ENCODE results near the gene CSGALNACT2.

The CSGALNACT2 gene

DNA sequence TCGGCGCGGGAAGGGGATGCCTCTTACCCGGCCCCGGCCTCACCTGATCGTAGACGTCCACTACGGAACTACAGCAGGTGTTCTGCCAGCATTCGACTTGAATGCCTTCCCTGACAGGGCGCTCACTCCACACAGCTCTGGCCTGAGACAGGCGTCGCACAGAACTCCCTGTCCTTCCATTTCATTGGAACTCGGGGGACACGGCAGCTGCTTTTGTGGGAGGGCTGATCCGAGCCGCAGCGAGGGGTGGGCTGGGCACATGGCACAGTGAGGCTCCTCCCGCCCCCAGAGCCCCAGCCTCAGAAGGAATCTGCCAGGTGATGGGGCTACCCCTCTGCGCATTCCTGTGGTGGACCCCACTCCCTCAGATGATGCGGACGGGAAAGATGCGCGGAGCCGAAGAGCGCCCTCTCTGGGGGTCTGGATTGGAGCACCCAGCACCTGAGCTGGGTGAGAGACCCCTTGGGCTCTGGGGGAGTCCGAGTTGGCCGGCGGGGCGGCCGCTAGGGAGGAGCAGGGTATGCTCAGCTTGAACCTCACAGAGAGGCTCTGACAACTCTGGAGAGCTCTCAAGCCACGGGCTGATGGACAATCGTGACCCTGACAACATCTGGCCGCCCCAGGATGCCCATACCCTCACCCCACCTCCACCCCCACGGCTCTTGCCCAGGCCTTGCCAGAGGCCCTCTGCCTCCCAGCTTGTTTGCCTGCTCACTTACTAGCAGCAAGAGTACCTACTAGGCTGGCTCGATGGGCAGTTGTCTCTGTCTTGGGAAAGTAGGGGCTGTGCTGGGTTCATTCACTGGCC is 92.1 kb downstream of the CSGALNACT2 start:
- DNase-seq (ENCODE audit: low read depth): no peak

DNA sequence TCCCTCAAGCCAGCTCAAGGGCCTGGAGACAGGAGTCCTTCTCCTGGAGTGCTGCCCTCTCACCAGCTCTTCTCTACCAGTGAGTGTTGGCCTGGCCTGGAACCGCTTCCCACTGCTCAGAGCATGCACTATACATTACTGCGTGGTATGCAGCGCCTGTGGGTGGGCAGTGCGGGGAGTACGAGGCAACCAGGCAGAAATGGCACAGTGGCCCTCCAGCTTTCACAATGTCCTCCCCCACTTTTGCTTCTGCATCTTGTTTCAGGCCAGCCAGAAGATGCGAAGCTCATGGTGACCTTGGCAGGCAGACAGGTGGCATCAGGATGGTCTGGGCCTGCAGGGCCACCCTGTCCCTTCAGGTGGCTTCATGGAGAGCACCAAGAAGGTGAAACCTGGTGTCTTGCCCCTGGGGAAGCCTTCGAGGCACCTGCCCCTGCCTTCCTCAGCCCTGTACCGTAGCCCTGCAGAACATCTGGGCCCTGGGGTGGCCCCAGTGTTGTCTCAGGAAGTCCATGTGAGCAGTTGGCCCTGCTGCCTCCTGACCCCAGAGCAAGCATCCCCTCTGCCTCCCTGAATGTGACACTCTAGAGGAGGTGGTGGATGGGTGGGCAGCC is 92.8 kb downstream of the CSGALNACT2 start:
- no peak for DNase-seq (ENCODE audit: low read depth)

DNA sequence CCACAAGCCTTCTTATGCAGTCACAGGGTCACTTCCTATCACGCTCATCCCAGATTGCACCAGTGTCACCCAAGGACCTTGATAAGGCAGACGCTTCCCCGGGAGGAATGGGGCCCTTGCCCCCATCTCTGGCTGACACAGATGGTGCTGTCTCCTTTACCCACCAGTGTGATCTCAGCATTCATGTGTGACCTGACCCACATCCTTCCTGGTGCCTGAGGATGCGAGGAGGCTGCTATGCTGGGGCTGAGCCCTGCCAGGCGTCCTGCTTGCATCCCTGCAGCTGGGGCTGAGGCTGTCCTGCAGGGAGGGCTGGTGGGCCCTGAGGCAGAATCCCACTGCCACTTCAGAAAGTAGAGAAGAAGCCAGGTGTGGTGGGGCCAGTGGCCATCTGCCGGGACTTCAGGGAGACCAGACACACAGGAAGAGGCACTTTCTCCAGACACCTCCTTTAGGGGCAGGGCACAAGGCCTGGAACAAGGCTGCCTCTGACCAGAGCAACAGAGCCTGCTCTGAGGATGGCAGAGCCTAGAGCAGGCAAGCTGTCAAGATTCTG is 93.4 kb downstream of the CSGALNACT2 start:
- no peak for DNase-seq (ENCODE audit: low read depth)

DNA sequence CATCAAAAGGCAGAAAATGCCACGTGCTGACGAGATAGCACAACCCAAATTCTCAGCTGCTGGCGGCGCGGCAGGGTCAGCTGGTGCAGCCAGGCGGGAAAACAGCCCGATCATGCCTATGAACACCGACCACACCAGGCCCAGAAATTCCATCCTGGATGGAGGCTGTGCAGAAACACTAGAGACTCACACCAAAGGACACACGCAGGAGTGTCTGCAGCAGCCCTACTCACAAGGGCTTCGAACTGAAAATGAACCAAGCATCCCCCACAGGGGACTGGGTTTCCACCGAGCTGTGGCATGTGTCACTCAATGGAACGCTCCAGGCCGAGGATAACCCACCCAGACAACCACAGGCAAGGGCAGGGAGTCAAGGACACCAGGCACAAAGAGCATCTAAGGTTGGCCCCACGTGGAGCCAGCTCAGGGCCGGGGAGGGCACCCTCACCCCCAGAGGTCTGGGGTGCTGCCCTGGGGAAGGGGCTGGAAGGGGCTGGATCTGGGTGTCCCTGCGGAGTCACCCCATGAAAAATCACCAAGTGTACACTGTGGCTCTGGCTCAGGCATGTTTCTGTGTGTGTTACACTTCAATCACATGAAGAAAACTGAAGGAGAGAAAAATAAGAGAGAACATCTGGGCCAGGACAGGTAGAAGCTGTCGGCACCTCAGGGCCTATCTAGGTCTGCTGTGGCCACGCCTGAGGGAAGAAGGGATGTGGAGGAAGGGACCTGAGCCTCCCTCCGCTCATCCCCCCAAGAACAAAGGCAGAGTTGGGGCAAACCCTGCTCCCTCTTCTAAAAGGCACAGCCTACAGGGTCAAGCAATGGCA is 95.6 kb downstream of the CSGALNACT2 start:
- DNase-seq (ENCODE audit: low read depth): no peak

DNA sequence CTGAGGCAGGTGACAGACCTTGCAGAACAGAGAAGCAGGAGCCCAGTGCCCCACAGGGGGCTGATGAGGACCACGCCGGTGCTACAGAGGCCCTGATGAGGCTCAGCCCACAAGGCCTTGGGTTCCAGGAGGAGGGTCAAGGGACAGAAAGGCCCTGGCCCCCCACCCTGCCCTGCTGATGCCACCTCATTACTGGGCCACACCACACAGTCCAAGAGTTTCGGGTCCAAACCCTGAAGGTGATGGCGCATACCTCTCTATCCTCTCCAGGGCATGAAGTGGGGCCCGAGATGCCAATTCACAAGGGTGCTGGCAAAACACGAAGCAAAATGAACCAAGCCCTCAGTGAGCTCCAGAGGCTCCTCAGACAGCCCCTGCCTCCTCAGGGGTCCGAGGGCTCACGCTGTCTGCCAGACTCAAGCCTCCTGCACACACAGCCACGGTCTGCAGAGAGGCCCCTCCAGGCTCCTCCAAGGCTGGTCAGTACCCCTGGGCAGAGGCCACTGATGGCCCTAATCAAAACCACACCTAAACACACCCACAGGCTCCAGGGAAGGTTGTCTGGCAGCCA is 96.3 kb downstream of the CSGALNACT2 start:
- DNase-seq (ENCODE audit: low read depth): no peak
